Small intestine (tissue), 7 donors: ENCODE results near the gene CD24. TPM values are rescaled to one million over a fixed set of nuclear protein-coding genes. Genes with fewer than 3 reads are reported as not detected.
"Not testable (repeated sequence)": the region's sequence is repeated elsewhere in the genome, so short reads cannot be mapped to it uniquely, and the experiment has no call there.

ENCODE experiments used
- DNase-seq, 2 donors: peaks; one replicate each; pipeline versions ENCODE4 v3.0.0 to v3.0.0-alpha.2; 2013
- FAIRE-seq: peaks from 2 replicates; lab custom pipeline; 2012; peaks lifted over from hg19 to GRCh38; lab: Jason Lieb, UNC
- H3K27ac ChIP-seq, 3 donors: one replicate each; pipeline ENCODE4 v1.5.1; 2013; ENCODE audit warnings: low read length in 2 of 3, mild to moderate bottlenecking in 2 of 3, control low read depth in 1 of 3, inconsistent platforms in 1 of 3, low read depth in 1 of 3, moderate library complexity in 1 of 3
- H3K27me3 ChIP-seq, 3 donors: one replicate each; pipeline ENCODE4 v1.6.1; 2013; ENCODE audit warnings: low read length in 3 of 3, inconsistent platforms in 1 of 3; ENCODE audit not compliant: control insufficient read depth in 3 of 3, insufficient read depth in 3 of 3
- H3K36me3 ChIP-seq, 3 donors: one replicate each; pipeline ENCODE4 v1.6.1; 2013; ENCODE audit warnings: low read length in 3 of 3, inconsistent platforms in 1 of 3, low read depth in 1 of 3, mild to moderate bottlenecking in 1 of 3, moderate library complexity in 1 of 3; ENCODE audit not compliant: control insufficient read depth in 3 of 3, insufficient read depth in 2 of 3
- H3K4me1 ChIP-seq, 3 donors: one replicate each; pipeline ENCODE4 v1.6.1; 2013; ENCODE audit warnings: low read length in 2 of 3, inconsistent platforms in 1 of 3, low read depth in 1 of 3, mild to moderate bottlenecking in 1 of 3, moderate library complexity in 1 of 3; ENCODE audit not compliant: control insufficient read depth in 3 of 3, insufficient read depth in 2 of 3
- H3K4me3 ChIP-seq, 3 donors: one replicate each; pipeline ENCODE4 v1.5.1; 2013; ENCODE audit warnings: low read length in 3 of 3, control low read depth in 1 of 3, inconsistent platforms in 1 of 3, low read depth in 1 of 3, mild to moderate bottlenecking in 1 of 3, moderate library complexity in 1 of 3
- H3K9me3 ChIP-seq, 2 donors: one replicate each; pipeline ENCODE4 v1.6.1; 2013; ENCODE audit warnings: low read depth in 1 of 2, low read length in 1 of 2; ENCODE audit not compliant: control insufficient read depth in 2 of 2, insufficient read depth in 1 of 2
- WGBS, 3 donors: extraction: QIAGEN DNeasy Blood & Tissue Kit; methylation state at CpG; one replicate each; pipeline ENCODE4 v1.1.7; 2013; 5-methylcytosine and 5-hydroxymethylcytosine counted together
- polyA plus RNA-seq, 4 donors: library from polyadenylated mRNA; stranded (reverse) in 3 of 4; unstranded in 1 of 4; fragments of 200-250 nt in 3 of 4; fragments of 120-200 nt in 1 of 4; gene quantifications; one replicate each; pipeline versions ENCODE4 v1.2.1 to v1.2.3, GENCODE V29; 2013
- donor health status: healthy with polysubstance abuse.
- donor health status: control.
- donor health status: control.
- donor health status: Bipolar disorder and iron deficiency.
- donor health status: healthy.

Gene CD24
- polyA plus RNA-seq, 4 donors = 41.1 to 436 (median 92.6) TPM

GRCh38 chr6:106997392-106998158 lies 23.0 kb upstream of the CD24 start:
- peak; percentile 59 to 87 for DNase-seq
- H3K36me3 ChIP-seq = no peaks in the 10 kb centered on the region
- 45 to 48% (median 45%) methylated on average over 10 of the region's 10 CpGs for WGBS, 3 donors
- peaks cover 0 to 13% (median 0%) of the 10 kb centered on the region in 3 donors for H3K4me1 ChIP-seq
- no peak for FAIRE-seq
- peak overlapping the region in 1 of 3 donors; percentile 85 for H3K27ac ChIP-seq
- H3K9me3 ChIP-seq = no peaks in the 10 kb centered on the region
- H3K27me3 ChIP-seq = no peaks in the 10 kb centered on the region
- H3K4me3 ChIP-seq = no peak overlapping the region

- Histone ChIP-seq H3K27me3 (no peaks in the 10 kb centered on the region), H3K4me1 (peaks cover 0 to 13% (median 0%) of the 10 kb centered on the region in 3 donors), H3K36me3 (no peaks in the 10 kb centered on the region), H3K9me3 (no peaks in the 10 kb centered on the region), H3K27ac (no peak overlapping the region), H3K4me3 (no peak overlapping the region)
- DNase-seq = no peak
- WGBS, 3 donors = 94 to 98% (median 95%) methylated on average over 3 of the region's 3 CpGs
- FAIRE-seq = no peak
These were observed 21.1 kb upstream of the CD24 start for GRCh38 chr6:106995640-106996039.

DNA sequence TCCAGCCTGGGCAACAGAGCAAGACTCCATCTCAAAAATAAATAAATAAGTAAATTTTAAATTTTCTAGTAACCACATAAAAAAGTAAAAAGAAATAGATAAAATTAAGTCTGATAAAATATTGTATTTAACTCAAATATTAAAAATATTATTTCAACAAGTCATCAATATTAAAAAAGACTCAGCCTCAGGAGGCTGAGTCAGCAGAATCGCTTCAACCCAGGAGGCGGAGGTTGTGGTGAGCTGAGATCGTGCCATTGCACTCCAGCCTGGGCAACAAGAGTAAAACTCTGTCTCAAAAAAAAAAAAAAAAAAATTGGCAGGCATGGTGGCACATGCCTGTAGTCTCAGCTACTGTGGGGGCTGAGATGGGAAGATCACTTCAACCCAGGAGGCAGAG lies 15.2 kb upstream of the CD24 start:
- not testable (repeated sequence) for H3K27ac ChIP-seq, H3K4me1 ChIP-seq, FAIRE-seq, H3K4me3 ChIP-seq, H3K36me3 ChIP-seq, DNase-seq, H3K9me3 ChIP-seq, H3K27me3 ChIP-seq
- WGBS, 3 donors = 61 to 70% (median 68%) methylated on average over 3 of the region's 3 CpGs

DNA sequence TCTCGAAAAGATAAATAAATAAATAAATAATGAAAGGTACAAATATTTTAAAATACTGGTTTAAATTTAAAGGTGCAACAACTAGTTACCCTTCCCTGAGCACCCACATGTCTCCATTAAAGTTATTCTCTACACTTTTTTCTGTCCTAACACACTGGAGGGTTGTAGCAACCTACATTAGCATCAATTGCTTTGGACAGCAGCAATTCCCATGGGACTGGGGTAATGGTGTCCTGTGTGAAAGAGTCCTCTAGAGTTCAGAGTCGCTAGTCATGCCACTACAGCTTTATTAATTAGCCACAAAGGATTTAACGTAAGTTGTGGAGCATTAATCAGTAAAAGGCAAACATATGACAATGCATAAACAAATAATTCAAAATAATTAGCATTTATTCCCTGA lies 14.1 kb upstream of the CD24 start:
- Histone ChIP-seq H3K4me3 (no peak overlapping the region), H3K4me1 (no peaks in the 10 kb centered on the region), H3K27me3 (peaks cover 0 to 2% (median 0%) of the 10 kb centered on the region in 3 donors), H3K9me3 (no peaks in the 10 kb centered on the region), H3K27ac (no peak overlapping the region), H3K36me3 (no peaks in the 10 kb centered on the region)
- no peak for FAIRE-seq
- no peak for DNase-seq
- WGBS, 3 donors = 65 to 80% (median 80%) methylated on average over 3 of the region's 3 CpGs

DNA sequence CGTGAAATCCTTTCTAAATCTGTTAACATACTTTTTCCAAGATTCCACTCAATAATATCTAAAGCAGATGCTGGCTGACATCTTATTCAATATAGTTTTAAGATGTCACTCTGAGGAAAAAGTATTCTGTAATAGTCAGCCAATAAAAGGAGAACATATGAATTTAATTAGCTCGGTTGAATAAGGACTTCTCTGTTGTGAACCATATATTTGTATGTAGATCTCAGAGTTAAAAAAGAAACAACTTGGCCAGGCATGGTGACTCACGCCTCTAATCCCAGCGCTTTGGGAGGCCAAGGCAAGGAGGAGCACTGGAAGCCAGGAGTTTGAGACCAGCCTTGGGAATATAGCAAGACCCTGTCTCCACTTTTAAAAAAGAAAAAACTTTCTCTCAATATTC lies 7.4 kb upstream of the CD24 start:
- no peak overlapping the region for H3K27ac ChIP-seq
- H3K4me3 ChIP-seq = no peak overlapping the region
- FAIRE-seq (no peak), DNase-seq (no peak)
- WGBS, 3 donors = 78 to 84% (median 79%) methylated on average over 4 of the region's 4 CpGs
- peaks cover 0 to 3% (median 0%) of the 10 kb centered on the region in 3 donors for H3K4me1 ChIP-seq
- H3K9me3 ChIP-seq = no peaks in the 10 kb centered on the region
- H3K27me3 ChIP-seq = peaks cover 0 to 2% (median 0%) of the 10 kb centered on the region in 3 donors
- H3K36me3 ChIP-seq = no peaks in the 10 kb centered on the region

GRCh38 chr6:106980926-106981325 lies 6.4 kb upstream of the CD24 start:
- Histone ChIP-seq H3K36me3 (no peaks in the 10 kb centered on the region), H3K4me3 (no peak overlapping the region), H3K27ac (no peak overlapping the region), H3K27me3 (peaks cover 0 to 4% (median 4%) of the 10 kb centered on the region in 3 donors), H3K4me1 (peaks cover 0 to 13% (median 0%) of the 10 kb centered on the region in 3 donors), H3K9me3 (no peaks in the 10 kb centered on the region)
- no peak for DNase-seq
- no peak for FAIRE-seq
- WGBS, 3 donors = 94 to 96% (median 94%) methylated on average over 4 of the region's 4 CpGs

DNA sequence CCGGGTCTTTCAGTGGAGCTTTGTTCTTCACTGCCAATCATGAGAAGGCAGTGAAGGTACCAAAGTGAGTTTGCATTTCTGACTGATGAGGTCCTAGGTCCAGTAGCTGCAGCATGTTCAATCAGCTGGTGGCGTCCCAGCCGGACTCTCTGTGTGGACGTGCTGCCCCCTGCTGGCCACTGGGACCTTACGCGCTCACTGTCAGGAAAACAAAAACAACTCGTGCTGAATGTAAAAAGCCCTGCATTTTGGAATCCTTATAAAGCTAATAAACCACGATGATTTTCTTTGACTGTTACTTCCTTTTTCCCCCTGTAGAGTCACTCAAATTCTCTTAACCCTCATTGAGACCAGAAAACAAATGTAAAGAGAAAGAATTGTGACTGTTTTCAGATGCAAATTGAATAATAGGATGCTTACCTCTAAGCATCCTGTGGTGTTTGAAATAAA lies 4.9 kb upstream of the CD24 start:
- H3K9me3 ChIP-seq = no peaks in the 10 kb centered on the region
- no peak overlapping the region for H3K27ac ChIP-seq
- WGBS, 3 donors = 0 to 2% (median 1%) methylated on average over 8 of the region's 8 CpGs
- no peak for FAIRE-seq
- no peaks in the 10 kb centered on the region for H3K36me3 ChIP-seq
- H3K4me3 ChIP-seq = no peak overlapping the region
- H3K4me1 ChIP-seq = peaks cover 0 to 17% (median 0%) of the 10 kb centered on the region in 3 donors
- peak; percentile 86 to 91 for DNase-seq
- peaks cover 2 to 7% (median 4%) of the 10 kb centered on the region in 3 donors for H3K27me3 ChIP-seq

- peaks cover 5 to 17% (median 12%) of the 10 kb centered on the region in 3 donors for H3K27me3 ChIP-seq
- peak; percentile 9 to 59 for DNase-seq
- no peaks in the 10 kb centered on the region for H3K36me3 ChIP-seq
- H3K27ac ChIP-seq = no peak overlapping the region
- FAIRE-seq = no peak
- H3K4me1 ChIP-seq = peaks cover 0 to 19% (median 0%) of the 10 kb centered on the region in 3 donors
- no peaks in the 10 kb centered on the region for H3K9me3 ChIP-seq
- no peak overlapping the region for H3K4me3 ChIP-seq
- 41 to 65% (median 47%) methylated on average over 3 of the region's 3 CpGs for WGBS, 3 donors
These were observed 2.7 kb upstream of the CD24 start for GRCh38 chr6:106977246-106977645.
